GM08714 (cell line): ENCODE data around the gene PTPRN2.

ENCODE experiments used
- H3K4me3 ChIP-seq: fragments of 200-500 bp; sonication (Bioruptor generic); 2 replicates; pipeline ENCODE4 v1.5.1; 2014; ENCODE audit warnings: mild to moderate bottlenecking, low read length, inconsistent platforms
- ZNF274 ChIP-seq: IDR thresholded peaks from 2 replicates; pipeline ENCODE4 v1.6.1; 2012; ENCODE audit warnings: mild to moderate bottlenecking, low read depth, low read length

The PTPRN2 gene

GRCh38 chr7:158559356-158559755 lies 28.3 kb downstream of the PTPRN2 start:
- no peak for TF ChIP-seq ZNF274
- no peak overlapping the region for H3K4me3 ChIP-seq

GRCh38 chr7:158558816-158559215 lies 28.8 kb downstream of the PTPRN2 start:
- no peak for TF ChIP-seq ZNF274
- H3K4me3 ChIP-seq = no peak overlapping the region

GRCh38 chr7:158557441-158557755 lies 30.2 kb downstream of the PTPRN2 start:
- no peak for TF ChIP-seq ZNF274
- H3K4me3 ChIP-seq = no peak overlapping the region

GRCh38 chr7:158556721-158557440 lies 30.7 kb downstream of the PTPRN2 start:
- no peak overlapping the region for H3K4me3 ChIP-seq
- TF ChIP-seq ZNF274 = no peak

- TF ChIP-seq ZNF274 = no peak
- H3K4me3 ChIP-seq = no peak overlapping the region
Observed at GRCh38 chr7:158555034-158555520, 32.5 kb downstream of the PTPRN2 start.

- H3K4me3 ChIP-seq = no peak overlapping the region
- TF ChIP-seq ZNF274 = no peak
Observed at GRCh38 chr7:158550886-158551452, 36.7 kb downstream of the PTPRN2 start.

GRCh38 chr7:158550394-158550700 lies 37.3 kb downstream of the PTPRN2 start:
- TF ChIP-seq ZNF274 = no peak
- H3K4me3 ChIP-seq = no peak overlapping the region

GRCh38 chr7:158549616-158550393 lies 37.8 kb downstream of the PTPRN2 start:
- no peak for TF ChIP-seq ZNF274
- H3K4me3 ChIP-seq = no peak overlapping the region

- TF ChIP-seq ZNF274 = no peak
- H3K4me3 ChIP-seq = no peak overlapping the region
Observed at GRCh38 chr7:158549176-158549615, 38.4 kb downstream of the PTPRN2 start.

- H3K4me3 ChIP-seq = no peak overlapping the region
- no peak for TF ChIP-seq ZNF274
Observed at GRCh38 chr7:158548726-158549125, 38.9 kb downstream of the PTPRN2 start.

- H3K4me3 ChIP-seq = no peak overlapping the region
- no peak for TF ChIP-seq ZNF274
Observed at GRCh38 chr7:158547817-158548216, 39.8 kb downstream of the PTPRN2 start.

- no peak for TF ChIP-seq ZNF274
- no peak overlapping the region for H3K4me3 ChIP-seq
Observed at GRCh38 chr7:158546626-158547025, 41.0 kb downstream of the PTPRN2 start.

GRCh38 chr7:158546214-158546613 lies 41.4 kb downstream of the PTPRN2 start:
- no peak for TF ChIP-seq ZNF274
- no peak overlapping the region for H3K4me3 ChIP-seq

GRCh38 chr7:158544708-158545107 lies 42.9 kb downstream of the PTPRN2 start:
- no peak overlapping the region for H3K4me3 ChIP-seq
- no peak for TF ChIP-seq ZNF274

GRCh38 chr7:158543840-158544239 lies 43.8 kb downstream of the PTPRN2 start:
- no peak for TF ChIP-seq ZNF274
- no peak overlapping the region for H3K4me3 ChIP-seq
